Measurements from ENCODE around the gene COX8C.

COX8C gene, protein sequence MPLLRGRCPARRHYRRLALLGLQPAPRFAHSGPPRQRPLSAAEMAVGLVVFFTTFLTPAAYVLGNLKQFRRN

DNA sequence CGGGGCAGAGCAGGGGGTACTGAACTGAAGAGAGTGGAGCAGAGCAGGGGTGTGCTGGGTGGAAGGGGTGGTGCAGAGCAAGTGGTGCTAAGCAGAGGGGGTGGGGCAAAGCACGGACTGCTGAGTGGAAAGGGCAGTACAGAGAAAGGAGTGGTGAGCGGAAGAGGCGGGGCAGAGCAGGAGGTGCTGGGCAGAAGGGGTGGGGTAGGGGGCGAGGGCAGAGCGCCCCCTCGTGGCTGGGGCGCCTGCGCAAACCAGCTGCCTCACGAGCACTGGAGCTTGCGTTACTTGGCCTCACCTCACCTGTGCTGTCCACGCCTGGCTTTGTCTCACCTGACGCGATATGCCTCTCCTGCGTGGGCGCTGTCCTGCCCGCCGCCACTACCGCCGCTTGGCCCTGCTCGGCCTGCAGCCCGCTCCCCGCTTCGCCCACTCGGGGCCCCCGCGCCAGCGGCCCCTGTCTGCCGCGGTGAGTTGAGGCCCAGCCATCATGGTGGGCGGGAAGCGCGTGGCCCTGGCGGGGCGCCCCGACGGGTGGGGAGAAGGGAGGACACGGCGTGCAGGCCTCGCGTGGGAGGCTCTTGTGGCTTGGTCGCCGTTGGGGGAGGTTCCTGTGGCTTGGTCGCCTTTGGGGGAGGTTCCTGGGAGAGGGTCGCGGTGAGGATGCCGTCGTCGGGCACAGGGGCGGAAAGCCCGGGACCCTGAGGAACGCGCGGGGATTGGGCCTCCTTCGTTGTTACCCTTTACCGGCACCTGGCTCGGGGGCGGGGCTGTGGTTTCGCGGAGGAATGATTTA is at the start of gene COX8C:
TSS of gene COX8C (plus strand) at position 257 of the 796 bp plus-strand sequence. CDS start at position 344, 87 bp downstream.
- DNase-seq = no peak

DNA sequence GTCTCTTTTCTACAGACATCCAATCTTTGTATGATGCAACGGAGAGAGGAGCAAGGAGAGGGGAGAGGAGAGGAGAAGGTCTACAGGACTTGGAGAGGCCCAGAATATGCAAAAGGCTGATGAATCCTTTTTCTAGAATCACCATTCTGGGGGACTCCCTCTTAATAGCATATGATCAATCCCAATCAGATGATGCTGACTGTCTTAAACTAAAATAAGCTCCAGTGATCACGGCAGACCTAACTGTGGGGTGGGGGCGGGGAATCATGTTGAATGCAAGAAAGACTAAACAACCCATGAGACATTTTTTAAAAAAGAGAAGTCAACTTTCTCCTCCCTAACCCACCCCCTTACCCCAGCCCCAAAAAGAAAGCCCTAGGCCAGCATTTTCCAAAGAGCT is 47.6 kb upstream of the COX8C start:
- DNase-seq = no peak

DNA sequence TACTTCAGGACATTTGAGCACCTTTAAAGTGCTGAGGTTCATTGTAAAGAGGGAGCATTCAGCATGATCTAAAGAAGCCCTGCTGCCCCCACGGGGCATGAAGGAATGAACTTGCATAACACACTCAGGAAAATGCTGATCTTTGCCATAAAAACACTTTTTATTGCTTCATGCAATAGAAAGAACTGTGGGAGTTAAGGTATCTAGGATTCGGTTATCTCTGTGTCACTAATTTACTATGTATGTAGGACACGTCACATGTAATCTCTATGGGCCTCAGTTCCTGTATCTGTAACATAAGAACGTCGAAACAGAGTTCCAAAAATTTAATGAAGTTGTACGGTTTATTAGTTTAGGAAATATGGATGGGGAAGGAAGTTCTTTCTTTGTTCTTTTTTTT is 47.1 kb upstream of the COX8C start:
- no peak for DNase-seq

DNA sequence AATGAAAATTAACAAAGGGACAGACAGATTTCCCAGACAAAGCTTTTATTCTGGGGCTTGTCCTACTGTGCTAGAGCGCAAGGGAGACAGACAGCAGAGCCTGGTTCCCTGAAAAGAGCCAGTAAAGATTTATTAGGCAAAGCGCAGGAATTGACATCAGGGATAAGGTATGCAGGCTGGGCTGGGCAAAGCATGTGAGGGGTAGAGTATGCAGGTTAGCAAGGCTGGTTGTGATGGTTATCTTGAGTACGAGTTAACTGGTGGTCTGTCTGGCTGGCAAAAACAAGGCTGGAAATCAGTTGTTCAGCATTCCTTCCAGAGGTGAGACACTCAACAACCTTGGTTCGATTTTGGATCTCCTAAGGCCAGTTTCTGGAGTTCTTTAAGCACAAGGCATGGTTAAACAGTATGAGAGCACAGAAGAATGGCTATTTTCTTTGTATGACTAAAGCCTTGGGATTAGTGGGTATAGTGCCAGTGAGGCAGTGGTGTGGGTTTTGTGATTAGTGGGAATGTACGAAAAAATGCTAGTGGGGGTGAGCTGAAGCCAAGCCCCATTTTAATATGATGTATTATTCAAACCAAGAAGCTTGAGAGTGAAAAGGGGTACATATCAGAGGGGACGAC is 45.0 kb upstream of the COX8C start:
- no peak for DNase-seq

DNA sequence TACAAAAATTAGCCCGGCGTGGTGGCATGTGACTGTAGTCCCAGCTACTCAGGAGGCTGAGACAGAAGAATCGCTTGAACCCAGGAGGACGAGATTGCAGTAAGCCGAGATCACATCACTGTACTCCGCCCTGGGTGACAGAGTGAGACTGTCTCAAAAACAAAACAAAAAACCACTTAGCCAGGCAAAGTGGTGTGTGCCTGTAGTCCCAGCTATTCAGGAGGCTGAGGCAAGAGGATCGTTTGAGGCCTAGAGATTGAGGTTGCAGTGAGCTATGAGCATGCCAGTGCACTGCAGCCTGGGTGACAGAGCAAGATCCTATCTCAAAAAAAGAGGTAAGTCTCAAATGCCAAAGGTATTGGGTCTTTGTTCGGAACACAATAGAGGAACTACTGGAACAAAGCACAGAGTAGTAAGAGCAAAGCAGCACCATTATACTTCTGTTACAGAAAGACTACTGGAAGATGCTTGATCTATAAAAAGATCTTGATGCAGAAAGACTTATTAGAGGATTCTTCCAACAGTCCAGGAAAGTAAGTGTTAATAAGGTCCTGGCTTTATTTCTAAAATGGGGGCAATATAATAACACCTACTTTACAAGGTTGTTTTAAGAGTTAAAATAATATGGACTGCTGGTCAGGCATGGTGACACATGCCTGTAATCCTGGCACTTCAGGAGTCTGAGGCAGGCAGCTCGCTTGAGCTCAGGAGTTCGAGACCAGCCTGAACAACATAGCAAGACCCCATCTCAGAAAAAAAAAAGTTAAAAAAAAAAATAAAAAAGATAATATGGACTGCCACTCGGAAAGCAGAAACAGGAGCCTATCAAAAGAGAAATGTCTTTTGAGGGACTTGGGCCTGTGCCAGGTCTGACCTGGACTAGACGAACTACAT is 44.0 kb upstream of the COX8C start:
- DNase-seq = no peak

DNA sequence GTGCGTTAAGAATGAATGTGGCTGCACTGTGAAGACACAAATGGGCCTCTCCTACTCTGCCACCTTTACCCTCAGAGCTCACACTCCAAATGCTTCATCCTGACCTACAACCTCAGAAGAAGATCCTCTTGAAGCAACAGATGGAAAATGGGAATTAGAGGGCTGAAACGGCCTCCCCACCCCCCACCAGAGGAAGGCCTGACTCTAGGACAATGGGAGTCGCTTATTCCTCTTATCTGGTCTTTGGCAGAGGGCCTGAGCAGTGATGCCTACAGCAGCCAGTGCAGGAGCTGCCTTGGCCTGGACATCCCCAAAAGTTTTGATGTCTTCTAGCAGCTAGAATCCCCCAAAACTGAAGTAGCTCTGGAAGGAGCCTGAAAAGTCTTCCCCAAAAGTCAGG is 43.3 kb upstream of the COX8C start:
- no peak for DNase-seq

DNA sequence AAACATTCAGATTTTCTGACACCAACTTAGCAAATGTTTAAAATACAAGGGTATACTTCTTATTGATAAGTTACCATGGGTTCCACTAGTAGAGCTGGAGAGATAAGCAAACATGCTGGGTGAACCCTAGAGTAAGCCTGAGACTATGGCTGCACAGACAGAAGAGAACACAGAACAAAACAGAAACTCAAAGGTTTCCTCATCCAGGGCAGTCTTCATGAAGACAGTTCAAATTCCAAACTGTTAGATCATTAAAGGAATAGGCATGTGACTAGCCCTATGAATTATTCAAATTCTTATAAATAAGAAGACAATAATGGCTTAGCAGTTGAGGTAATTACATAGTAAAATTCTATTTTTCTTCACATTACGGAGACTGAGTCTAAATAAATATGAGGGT is 42.2 kb upstream of the COX8C start:
- no peak for DNase-seq

DNA sequence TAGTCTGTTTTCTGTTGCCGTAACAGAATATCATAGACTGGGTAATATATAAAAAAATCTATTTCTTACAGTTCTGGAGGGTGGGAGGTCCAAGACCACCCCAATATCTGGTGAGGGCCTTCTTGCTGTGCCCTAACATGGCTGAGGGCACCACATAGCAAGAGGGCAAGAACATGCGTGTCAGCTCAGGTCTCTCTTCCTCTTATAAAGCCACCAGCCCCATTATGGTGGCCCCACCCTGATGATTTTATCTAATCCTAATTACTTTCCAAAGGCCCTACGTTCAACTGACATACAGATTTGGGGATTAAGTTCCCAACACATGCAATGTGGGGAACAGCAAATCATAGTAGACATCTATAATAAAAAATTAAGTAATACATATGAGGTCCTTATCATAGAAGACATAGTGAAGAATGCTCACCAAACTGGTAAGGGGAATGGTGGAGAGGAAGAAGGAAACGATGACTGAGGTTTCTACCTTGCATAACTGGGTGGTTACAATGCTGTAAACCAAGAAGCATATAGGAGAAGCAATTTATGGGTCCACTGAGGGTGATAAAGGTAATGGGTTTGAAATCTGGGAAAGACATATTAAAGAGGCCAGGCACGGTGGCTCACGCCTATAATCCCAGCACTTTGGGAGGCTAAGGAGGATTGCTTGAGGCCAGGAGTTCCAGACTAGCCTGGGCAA is 41.1 kb upstream of the COX8C start:
- no peak for DNase-seq

DNA sequence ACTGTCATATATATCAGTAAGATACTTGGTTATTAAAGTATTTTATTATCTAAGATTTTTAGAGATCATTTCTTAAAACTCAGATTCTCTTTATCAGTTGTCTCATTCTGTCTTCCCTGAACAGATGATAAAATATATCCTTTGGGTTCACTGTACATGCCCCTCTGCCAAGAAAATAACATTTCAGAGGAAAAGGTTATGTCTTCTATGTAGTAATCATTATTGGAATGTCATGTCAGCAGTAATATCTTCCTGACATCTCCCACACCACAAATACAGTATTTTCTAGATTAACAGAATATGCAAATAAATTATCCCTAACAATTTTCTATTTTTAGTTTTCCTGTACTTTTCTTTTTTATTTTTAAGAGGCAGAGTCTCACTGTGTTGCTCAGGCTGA is 40.2 kb upstream of the COX8C start:
- no peak for DNase-seq

DNA sequence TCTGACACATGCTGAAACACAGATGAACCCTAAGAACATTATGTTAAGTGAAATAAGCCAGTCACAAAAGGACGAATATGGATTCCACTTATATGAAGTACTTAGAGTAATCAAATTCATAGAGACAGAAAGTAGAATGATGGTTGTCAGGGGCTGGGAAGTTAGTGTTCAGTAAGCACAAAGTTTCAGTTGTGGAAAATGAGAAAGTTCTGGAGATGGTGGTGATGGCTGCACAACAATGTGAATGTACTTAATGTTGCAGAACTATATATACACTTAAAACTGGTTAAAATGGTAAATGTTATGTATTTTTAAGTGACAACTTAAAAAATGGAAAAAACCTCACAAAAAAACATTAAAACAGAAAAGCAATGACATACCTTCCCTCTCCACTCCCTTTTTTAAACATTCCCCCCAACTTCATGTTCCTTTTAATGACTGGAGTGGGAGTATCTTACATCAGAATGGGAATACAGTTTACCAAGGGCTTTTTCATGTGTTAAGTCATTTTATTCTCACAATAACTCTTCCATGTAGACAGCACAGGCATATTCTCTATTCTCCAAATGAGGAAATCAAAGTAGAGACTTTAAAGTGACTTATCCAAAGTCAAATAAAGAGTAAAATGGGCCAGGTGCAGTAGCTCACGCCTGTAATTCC is 38.2 kb upstream of the COX8C start:
- DNase-seq = no peak

DNA sequence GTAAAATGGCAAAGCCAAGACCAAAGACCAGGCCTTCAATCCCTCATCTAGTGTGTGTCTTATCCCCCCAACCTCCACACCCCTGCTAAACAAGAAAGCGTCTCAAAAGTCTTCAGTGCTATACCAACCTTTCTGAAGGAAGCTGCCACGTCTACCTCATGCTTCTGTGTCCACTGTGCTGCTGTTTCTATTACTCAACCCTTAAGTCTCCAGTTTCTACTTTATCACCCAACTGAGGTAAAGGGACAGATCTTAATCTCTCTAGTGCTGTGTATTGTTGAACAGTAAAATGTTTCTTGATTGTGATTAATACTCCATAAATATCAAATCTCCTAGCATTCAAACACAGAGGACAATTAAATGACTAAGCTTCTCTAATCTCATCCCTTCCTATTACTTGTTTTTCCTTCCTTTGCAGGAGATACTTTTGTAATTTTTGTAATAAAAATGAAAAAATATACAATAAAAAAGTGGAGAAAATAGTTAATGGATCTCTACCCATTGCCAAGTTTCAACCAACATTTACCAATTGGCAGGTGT is 37.5 kb upstream of the COX8C start:
- DNase-seq = no peak

DNA sequence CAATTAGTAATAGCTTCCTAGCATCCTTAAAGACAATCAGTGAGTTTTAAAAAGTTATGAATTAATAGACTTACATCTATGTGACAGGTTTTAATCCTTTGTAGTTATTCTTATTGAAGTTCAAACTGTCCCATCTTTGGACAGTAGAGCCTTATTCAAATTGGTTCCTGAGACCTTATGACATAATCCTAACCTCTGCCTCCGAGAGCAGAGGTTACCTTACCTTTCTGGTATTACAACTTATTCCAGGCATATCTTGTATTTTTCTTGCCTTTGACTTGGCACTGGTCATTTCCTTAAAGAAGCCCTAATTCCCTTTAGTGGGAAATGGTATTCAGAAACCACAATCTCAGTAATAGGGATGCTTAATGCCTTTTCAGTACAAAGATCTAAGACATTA is 35.9 kb upstream of the COX8C start:
- DNase-seq = no peak

DNA sequence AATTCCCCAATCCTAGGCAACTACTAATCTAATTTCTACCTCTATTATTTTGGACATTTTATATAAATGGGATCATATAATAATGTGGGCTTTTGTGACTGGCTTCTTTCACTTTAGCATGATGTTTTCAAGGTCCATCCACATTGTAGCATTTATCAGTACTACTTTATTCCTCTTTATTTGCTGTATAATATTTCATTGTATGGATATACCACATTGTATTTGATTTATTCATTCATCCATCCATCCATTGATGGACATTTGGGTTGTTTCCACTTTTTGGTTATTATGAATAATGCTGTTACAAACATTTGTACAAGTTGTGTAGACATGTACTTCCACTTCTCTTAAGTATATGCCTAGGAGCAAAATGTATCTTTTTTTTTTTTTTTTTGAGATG is 31.4 kb upstream of the COX8C start:
- no peak for DNase-seq

DNA sequence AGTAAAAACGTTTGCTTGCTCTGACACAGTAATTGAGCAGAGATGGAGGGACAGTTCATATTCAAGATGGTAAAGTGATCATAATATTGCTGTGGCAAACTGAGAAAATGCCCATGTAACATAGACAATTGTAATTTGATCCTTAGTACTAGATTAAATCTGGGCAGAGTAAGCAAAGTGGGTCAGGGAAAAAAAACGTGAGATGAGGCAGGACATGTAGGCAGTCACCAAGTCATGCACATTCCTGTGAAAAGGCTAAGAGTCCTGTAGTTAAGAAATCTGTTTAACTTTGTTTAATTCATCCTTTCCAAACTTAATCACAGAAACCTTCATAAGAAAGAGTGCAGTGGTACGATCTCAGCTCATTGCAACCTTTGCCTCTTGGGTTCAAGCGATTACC is 30.3 kb upstream of the COX8C start:
- no peak for DNase-seq

DNA sequence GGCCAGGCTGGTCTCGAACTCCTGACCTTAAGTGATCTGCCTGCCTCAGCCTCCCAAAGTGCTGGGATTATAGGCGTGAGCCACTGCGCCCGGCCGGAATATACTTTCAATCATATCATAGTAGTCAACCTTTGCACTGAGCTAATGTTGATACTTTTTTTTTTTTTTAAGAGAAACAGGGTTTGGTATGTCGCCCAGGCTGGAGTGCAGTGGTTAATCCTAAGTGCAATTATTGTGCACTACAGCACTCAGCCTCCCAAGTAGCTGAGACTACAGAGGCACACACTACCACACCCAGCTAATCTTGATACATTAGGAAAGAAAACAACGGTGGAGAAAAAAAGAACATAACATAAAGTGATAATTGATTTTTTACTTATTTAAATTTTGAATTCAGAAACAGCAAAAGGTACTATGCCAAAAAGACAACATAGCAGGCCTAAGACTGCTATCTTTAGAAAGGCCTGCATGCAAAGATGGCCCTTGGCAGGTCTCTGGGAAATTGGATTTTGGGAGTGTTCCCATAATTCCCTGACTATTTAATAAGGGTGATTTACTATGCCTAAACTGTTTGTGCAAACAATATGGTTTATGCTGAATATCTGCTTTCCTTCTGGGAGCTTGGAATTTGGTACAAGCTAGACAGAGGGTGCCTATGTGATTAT is 29.6 kb upstream of the COX8C start:
- DNase-seq = no peak

DNA sequence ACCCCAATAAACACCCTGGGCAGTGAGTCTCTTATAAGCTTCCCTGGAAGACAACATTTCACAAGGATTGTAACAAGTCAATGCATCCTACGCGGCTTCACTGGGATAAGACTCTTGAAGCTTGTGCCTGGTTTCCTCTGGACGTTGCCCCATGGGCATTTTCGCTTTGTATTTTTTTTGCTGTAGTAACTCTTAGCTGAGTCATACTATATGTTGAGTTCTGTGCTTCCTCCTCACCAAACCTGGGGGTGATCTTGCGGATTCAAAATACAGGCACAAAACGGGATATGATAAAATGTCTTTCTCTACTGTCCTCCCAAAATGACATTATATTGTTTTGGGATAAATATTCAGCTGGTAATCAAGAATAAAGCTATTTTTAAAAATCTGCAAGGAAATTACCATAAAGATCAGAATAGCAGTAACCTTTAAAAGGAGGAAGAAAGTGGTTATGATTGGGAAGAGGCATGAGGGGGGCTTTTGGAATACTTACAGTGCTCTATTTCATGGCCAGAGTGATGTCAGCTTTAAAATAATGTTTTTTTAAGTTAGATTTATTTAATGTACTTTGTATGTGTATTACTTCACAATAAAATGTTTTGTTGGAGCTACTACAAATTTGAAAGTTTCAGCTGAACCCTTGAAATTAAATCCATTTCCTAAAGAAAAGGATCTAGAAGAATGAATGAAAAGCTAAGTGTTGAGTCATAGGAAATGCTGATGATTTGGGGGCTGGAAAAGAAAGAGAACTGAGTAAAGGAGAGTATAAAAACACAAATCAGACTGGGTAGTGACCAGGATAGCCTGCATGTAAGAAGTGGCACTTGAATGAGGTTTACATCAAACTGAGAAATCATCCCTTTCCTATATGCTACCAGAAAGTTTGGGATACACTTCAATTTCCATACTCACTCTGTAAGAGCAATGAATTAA is 28.8 kb upstream of the COX8C start:
- no peak for DNase-seq

DNA sequence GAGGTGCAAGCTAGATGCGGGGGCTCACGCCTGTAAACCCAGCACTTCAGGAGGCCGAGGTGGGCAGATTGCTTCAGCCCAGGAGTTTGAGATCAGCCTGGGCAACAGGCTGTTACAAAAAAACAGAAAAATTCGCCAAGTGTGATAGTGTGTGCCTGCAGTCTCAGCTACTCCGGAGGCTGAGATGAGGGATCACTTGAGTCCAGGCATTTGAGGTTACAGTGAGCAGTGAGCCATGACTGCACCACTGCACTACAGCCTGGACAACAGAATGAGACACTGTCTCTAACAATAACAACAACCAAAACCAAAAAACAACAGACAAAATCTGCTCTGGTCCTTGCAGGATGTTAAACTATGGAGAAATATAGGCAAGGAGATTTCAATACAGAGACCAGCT is 28.1 kb upstream of the COX8C start:
- DNase-seq = no peak

DNA sequence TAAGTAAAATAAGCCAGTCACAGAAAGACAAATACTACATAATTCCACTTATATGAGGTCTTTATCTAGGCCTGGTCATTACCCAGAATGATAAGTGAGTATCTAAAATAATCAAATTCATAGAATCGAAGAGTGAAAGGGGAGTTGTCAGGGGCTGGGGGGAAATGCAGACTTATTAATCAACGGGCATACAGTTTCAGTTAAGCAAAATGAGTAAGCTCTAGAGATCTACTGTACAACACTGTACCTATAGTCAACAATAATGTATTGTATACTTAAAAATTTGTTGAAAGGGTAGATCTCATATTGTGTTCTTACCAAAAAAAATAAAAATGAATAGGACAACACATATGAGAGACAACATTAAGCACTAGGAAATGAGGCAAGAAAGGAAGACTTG is 27.5 kb upstream of the COX8C start:
- no peak for DNase-seq

DNA sequence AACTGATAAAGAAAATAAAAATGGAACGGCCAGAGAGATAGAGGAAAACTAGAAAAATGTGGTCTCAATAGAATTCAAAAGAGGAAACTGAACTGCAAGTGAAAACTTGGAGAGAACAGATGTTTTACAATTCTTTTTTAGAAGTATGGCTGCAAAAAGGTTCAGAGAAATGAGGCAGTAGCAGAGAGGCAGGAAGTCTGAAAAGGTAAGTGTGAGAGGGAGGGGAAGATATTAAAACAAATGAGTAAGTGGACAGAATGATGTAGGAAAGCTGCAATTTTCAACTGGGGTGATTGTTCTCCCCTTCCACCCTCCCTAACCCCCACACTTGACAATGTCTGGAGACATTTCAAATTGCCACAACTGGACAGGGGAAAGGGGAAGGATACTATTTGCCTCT is 27.0 kb upstream of the COX8C start:
- DNase-seq = no peak

DNA sequence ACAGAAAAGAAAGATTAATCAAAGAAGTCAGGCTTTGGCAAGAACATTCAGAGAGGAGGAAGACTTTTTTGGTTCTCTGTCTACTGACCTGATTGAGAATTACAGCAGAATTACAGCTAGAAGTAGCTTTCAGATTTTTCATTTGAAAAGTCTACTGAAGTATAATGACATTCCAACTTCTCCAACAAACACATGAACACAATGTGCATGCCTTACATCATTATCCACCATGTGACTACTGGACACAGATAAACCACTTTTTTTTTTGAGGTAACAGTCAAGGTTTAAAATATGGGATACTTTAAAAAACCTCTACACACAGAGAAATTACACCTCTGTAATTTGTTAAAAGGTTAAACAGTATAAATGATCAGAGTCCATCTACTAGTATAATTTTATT is 26.5 kb upstream of the COX8C start:
- no peak for DNase-seq
